KOPT-K1 (cell line): ENCODE measurements around the gene CSH2.
"Not testable (repeated sequence)": the region's sequence is repeated elsewhere in the genome, so short reads cannot be mapped to it uniquely, and the experiment has no call there.

Experiments used
- H3K27ac ChIP-seq: fragments of 200-600 bp; sonication (generic); 2 replicates; pipeline ENCODE4 v1.5.1; 2016; ENCODE audit warnings: antibody characterized with exemption, mild to moderate bottlenecking, low read depth, low read length; ENCODE audit not compliant: poor library complexity, severe bottlenecking
- H3K36me3 ChIP-seq: fragments of 200-600 bp; sonication (generic); 2 replicates; pipeline ENCODE4 v1.5.1; 2017; ENCODE audit warnings: antibody characterized with exemption, mild to moderate bottlenecking, low read length, moderate library complexity; ENCODE audit not compliant: insufficient read depth
- H3K9me3 ChIP-seq: fragments of 200-600 bp; sonication (generic); 2 replicates; pipeline ENCODE4 v1.5.1; 2017; ENCODE audit warnings: antibody characterized with exemption, low read length, mild to moderate bottlenecking; ENCODE audit not compliant: insufficient read depth, poor library complexity, severe bottlenecking

The CSH2 gene

GRCh38 chr17:63881337-63881736 is 7.9 kb upstream of the CSH2 start:
- H3K27ac ChIP-seq, H3K36me3 ChIP-seq, H3K9me3 ChIP-seq: not testable (repeated sequence)

GRCh38 chr17:63880706-63881105 is 7.2 kb upstream of the CSH2 start:
- no peak overlapping the region for H3K27ac ChIP-seq
- no peaks in the 10 kb centered on the region for H3K36me3 ChIP-seq
- H3K9me3 ChIP-seq: no peaks in the 10 kb centered on the region

GRCh38 chr17:63878413-63878812 is 4.9 kb upstream of the CSH2 start:
- H3K27ac ChIP-seq, H3K9me3 ChIP-seq, H3K36me3 ChIP-seq: not testable (repeated sequence)

GRCh38 chr17:63874693-63875092 is 1.2 kb upstream of the CSH2 start:
- not testable (repeated sequence) for H3K36me3 ChIP-seq, H3K9me3 ChIP-seq, H3K27ac ChIP-seq

- H3K27ac ChIP-seq, H3K36me3 ChIP-seq, H3K9me3 ChIP-seq: not testable (repeated sequence)
Observed at GRCh38 chr17:63874061-63874626, 667 bp upstream of the CSH2 start.

GRCh38 chr17:63871646-63872365 is 1.7 kb downstream of the CSH2 start:
- not testable (repeated sequence) for H3K9me3 ChIP-seq

GRCh38 chr17:63870292-63870665 is 3.2 kb downstream of the CSH2 start:
- not testable (repeated sequence) for H3K27ac ChIP-seq, H3K9me3 ChIP-seq, H3K36me3 ChIP-seq

More at GRCh38 chr17:63871646-63872365, 1.7 kb downstream of the CSH2 start:
- not testable (repeated sequence) for H3K27ac ChIP-seq, H3K36me3 ChIP-seq

- not testable (repeated sequence) for H3K9me3 ChIP-seq, H3K36me3 ChIP-seq, H3K27ac ChIP-seq
Observed at GRCh38 chr17:63869491-63870291, 3.8 kb downstream of the CSH2 start.

- H3K9me3 ChIP-seq, H3K27ac ChIP-seq, H3K36me3 ChIP-seq: not testable (repeated sequence)
Observed at GRCh38 chr17:63866625-63867024, 6.9 kb downstream of the CSH2 start.

GRCh38 chr17:63859257-63859656 is 14.2 kb downstream of the CSH2 start:
- H3K9me3 ChIP-seq: no peaks in the 10 kb centered on the region
- no peaks in the 10 kb centered on the region for H3K36me3 ChIP-seq
- no peak overlapping the region for H3K27ac ChIP-seq

- H3K27ac ChIP-seq, H3K36me3 ChIP-seq, H3K9me3 ChIP-seq: not testable (repeated sequence)
Observed at GRCh38 chr17:63856425-63856824, 17.1 kb downstream of the CSH2 start.

- Histone ChIP-seq H3K27ac (no peak overlapping the region), H3K9me3 (no peaks in the 10 kb centered on the region), H3K36me3 (no peaks in the 10 kb centered on the region)
Observed at GRCh38 chr17:63855185-63855584, 18.3 kb downstream of the CSH2 start.

- no peaks in the 10 kb centered on the region for H3K9me3 ChIP-seq
- H3K36me3 ChIP-seq: no peaks in the 10 kb centered on the region
- no peak overlapping the region for H3K27ac ChIP-seq
Observed at GRCh38 chr17:63854709-63855108, 18.8 kb downstream of the CSH2 start.

- Histone ChIP-seq H3K36me3 (no peaks in the 10 kb centered on the region), H3K9me3 (no peaks in the 10 kb centered on the region), H3K27ac (no peak overlapping the region)
Observed at GRCh38 chr17:63853260-63853659, 20.2 kb downstream of the CSH2 start.

- Histone ChIP-seq H3K27ac (no peak overlapping the region), H3K9me3 (no peaks in the 10 kb centered on the region), H3K36me3 (no peaks in the 10 kb centered on the region)
Observed at GRCh38 chr17:63850401-63850800, 23.1 kb downstream of the CSH2 start.
